ENCODE data around the gene AP1G1.

AP1G1 gene

DNA sequence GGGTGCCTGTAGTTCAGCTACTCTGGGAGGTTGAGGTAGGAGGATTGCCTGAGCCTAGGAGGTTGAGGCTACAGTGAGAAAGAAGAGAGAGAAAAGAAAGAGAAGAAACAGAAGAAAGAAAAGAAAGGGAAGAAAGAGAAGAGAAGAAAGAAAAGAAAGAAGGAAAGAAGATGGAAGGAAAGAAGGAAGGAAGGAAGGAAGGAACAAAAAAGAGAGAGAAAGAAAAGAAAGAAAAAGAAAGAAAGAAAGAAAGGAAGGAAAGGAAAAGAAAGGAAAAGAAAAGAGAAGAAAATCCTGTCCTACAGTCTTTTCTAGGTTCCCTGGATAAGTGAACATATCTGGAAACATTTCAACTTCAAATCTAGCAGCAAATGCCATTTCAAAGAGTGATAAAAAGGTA lies 54.5 kb downstream of the AP1G1 start:
- no peak for DNase-seq

DNA sequence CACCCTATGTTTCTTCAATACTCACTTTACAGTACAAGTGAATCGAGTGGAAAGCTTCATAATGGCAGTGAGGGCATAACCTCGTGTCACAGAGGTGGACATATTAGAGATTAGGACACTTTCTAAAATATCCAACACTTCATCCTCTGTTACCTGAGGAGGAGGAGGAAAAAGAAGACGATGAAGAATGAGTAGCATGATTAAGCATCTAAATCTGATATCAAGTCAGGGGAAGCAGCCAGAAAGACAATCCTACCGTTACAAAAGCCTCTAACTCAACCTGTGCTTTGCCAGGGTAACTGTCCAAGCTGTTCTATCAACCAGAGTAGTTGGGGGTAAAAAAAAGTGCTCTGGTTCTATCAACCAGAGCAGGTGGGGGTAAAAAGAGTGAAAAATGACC lies 60.4 kb downstream of the AP1G1 start:
- DNase-seq: no peak

DNA sequence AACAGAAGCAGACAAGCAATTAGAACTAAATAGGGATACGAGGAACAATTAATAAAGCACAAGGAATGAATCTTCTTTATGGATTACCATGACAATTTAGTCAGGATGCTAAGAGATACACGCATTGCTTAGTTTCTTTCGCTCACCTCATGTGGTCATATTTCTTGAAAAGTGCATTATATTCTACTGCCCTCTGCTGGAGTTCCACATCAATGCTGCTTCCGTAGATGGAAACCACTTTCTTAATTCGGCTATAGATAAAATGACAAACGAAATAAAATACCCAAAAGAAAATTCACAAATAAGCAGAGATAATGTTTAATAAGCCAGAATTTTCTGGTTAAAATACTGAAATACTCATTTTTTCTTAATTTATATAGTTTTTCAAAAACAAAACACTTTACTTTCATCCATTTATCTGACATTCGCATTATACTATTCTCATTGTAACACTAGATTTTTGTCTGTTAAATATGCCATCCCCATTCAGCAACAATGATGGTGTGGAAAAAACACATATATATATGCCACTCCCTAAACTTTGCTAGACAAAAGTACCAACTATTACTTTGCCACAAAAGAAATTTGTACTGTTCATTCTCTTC lies 62.1 kb downstream of the AP1G1 start:
- DNase-seq: peak; percentile 38

DNA sequence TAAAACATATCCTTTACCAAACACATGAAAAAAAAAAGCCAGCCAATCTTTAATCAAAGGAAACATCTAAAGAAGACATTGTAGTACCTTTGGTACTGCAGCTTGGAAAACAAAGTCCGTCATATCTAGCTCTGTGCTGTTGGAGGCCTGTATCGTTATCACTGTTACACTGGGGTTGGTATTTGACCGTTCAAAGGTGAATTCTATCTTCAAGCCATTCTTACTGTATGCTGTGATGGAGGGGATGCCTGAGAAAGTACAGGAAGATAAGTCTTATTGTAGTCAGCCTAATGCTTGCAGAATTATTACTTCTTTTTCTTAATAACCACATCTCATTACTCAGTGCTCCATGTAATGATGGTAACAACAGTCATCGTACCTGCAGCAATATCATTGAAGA lies 69.8 kb downstream of the AP1G1 start:
- no peak for DNase-seq

DNA sequence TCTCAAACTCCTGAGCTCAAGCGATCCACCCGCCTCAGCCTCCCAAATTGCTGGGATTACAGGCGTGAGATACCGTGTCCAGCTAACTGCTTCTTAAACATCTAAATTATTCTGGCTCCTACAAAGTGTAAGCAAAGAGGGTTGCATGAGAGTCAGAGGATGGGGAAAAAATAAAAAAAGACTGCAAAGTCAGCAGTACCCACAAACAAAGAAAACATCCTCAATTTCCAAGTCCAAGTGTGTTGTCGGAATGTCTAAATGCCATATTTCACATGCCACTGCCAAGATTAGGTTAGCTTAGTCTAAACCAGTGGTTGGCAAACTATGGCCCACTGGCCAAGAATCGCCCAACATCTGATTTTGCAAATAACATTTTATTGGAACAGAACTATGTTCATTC lies 71.1 kb downstream of the AP1G1 start:
- no peak for DNase-seq

DNA sequence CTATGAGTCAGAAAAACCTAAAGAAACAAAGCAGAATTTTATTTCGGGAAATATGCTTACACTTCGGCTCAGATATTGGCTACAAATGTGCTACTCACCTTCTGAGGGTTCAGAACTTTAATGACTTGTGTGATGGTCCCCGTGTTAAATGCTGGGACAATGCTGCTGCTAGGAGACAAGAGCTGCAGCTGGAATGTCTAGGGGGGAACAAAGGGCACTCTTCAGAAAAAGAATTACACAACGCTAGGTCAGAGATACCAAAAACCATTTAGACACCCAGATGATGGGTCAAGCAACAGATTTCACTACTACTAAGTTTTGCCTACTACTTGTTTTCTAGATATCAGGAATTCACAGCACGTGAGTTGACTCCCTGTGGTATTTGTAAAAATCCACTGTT lies 74.1 kb downstream of the AP1G1 start:
- DNase-seq: no peak

DNA sequence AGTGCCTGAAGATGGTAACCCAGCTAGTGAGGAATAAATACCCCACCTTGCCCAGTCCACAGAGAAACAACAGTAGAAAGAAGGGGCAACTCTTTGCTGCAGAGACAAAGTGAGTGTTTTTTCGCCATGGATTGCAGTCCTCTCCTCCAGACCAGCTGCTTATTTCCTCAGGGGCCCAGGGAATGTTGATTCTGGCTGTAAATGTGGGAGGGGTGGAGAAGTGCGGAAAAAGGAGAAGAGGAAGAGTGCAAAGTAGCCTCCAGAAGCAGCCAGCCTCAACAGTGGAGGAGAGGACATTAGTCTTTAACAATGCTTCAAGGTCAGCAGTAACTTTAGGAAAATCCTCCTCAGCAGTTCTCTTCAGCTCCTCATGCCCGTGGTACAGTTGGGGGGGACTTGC lies 76.0 kb downstream of the AP1G1 start:
- no peak for DNase-seq

DNA sequence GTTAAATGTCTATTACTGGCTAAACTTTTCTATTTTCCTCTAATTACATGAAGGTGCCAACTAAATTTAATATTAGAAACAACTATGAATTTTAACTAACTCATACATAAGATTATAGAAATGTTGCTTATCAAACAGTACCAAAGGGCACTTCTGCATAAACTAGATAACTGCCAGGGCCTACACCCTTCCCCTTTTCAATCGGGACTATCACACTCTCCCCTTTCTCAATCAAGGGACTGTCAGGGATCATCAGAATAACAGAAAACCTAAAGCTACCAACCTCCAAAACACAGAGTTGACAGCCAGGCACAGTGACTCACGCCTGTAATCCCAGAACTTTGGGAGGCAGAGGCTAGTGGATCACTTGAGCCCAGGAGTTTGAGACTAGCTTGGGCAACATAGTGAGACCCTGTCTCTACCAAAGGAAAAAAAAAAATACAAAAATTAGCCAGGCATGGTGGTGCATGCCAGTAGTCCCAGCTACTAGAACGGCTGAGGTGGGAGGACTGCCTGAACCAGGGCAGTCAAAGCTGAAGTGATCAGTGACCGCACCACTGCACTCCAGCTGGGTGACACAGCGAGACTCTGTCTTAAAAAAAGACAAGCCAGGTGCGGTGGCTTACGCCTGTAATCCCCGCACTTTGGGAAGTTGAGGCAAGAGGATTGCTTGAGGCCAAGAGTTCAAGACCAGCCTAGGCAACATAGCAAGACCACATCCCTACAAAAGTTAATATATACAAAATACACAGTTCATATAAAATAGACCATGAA lies 80.9 kb downstream of the AP1G1 start:
- peak; percentile 35 for DNase-seq

DNA sequence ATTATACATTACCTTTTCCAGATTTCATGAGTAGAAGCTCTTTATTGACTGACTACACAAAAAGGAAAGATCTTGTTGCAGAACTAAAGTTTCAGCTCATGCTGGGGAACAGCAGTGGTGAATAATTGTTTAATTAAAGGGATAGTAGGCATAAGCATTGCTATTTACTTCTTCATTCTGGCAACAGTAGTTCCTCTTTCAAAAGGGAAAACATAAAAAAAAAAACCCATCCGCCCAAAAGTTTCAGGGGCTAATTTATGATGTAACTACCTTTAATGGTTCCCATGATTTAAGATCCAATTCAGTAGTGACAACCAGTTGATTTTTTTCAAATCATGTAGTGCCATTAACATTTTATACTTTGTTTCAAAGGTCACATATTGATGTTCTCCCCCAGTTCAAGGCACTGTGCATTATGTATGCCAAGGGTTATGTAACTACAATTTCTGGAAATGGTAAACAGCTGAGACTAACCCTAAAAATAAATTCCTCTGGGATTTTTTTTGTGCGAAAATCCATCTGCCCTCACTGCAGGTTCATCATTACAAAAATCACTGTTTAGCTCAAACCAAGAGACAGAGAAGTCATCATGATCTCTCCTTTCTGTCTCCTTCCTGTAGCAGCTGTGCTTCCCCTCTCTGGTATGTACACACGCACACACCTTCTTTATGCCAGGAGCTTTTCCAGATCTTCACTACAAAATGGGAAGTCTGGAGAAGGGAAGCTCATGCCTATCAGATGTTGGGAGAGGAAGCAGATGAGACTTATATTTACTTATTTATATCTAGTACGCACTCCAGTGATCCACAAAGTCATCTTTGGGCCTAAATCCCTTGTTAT lies 81.9 kb downstream of the AP1G1 start:
- DNase-seq: peak; percentile 77

DNA sequence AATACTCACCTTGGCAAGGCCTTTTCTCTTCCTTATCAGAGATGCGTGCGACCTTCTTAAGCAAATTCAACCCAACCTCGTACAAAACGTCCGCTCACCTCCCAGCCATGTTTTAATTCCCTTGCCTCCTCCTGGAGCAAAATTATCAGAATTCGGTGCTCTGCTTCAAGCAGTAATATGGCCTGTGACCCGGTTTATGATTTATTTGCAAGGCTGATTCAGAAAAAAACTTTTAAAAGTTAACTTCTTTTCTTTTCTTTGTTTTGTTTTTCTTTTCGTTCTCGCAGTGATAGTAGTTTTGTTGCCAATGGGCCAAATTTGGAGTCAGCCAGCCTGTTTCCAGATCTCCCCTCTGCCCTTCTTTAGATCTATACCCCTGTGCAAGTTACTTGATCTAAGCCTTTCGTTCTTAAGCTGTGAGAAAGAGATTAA lies 84.3 kb downstream of the AP1G1 start, which contains the start of gene PHLPP2:
PHLPP2 (minus strand) TSS at position 382 of the 432 bp plus-strand sequence. CDS start 9,906 bp downstream, outside the sequence.
- DNase-seq: no peak

DNA sequence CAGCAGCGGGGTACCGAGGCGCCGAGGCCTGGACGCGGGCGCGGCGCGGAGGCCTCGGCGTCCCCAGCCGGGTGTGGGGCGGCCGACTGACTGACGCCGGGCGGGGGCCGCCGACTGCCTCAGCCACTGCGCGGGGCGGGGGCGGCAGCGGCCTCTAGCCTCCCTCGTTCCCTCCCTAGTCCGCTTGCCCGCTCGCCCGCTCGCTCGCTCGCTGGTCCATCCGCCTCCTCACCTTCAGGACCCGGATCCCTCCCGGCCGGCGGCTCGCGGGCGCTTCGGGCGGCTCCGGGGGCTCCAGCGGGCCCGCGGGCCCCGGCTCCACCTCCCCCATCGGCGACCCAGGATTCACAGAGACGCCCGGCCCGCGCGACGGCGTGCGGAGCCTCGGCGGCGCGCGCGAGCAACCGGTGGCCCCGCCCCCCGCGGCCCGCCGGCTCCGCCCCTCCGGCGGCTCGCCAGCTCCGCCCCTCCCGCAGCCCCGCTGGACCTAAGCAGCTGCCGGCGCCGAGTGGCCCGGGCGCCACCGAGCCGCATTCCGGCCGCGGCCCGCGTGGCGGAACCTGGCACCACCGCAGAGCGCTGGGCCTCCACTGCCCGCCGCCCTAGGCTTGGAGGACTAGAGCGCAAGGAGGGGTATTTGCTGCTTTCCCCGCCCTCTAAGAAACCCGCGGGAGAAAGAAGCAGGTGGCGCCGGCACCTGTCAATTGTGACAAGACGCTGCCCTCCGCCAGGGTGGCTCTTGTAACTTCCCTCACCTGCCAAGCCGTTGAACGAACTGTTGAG lies 84.9 kb downstream of the AP1G1 start:
- peak; percentile 72 for DNase-seq

DNA sequence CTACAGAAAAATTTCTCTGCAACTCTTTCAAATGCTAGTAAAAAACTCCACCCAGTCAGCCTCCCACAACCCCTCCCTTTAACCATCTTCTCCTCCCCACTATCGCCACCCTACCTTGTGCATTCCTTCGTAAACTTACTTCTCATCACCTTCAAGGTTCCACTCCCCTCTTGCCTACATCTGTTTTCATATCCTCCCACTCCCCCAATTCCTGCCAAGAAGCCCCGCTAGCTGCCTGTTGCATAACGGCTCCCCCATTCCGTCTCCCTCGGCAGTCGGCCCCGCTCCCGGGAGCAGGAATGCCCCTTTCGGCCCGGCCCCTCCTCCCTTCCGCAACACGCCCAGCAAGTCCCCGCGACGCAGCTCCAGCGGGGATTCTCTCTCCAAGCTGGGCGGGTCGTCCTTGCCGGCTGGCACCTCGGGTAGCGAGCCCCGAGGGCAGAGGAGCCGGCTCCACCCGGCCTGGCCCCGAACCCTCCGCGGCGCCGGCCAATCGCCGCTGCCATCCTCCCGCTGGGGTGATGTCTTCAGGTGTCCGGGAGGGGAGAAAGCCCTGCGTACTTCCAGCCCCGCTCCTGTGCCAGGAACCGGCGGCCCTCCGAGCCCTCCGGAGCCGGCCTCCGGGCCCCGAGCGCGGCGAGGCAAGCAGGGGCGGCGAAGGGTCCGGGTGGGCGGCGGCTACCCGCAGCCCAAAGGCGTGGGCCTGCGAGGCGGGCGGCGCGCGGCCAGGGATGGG lies 85.7 kb downstream of the AP1G1 start:
- peak; percentile 44 for DNase-seq

DNA sequence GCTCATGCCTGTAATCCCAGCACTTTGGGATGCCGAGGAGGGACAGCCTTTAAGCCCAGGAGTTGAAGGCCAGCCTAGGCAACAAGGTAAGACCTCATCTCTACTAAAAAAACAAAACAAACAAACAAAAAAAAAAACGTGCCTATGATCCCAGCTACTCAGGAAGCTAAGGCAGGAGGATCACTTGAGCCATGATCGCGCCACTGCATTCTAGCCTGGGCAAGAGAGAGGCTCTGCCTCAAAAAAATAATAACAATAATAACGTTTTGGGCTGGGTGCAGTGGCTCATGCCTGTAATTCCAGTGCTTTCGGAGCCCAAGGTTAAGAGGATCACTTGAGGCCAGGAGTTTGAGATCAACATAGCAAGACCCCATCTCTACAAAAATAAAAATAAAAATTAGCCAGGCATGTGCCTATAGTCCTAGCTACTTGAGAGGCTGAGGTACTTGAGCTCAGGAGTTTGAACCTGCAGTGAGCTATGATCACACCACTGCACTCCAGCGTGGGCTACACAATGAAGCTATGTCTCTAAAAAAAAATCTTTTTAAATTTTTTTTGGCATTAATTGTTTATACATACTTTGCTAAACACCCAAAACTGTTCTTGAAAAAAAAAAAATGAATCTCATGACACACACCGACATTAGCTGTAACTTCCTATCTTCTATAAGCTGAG lies 87.4 kb downstream of the AP1G1 start:
- DNase-seq: no peak

DNA sequence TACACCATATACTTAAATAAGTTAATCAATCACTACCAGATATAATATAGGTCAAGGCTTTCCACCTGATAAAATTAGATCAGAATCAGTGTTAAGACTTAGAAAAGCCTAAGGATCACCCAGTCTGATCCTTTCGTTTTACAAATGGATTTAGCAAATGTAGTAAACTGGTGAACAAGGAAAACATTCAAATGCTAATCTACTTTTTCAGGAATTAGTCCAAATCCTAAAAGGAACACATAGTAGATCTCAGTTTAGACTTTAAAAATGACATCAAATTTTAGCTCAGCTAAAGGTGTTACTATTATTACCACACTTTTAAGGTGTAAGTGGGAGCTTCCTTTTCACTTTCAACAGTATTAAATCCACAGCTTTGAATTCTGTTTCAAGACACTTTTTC lies 96.1 kb downstream of the AP1G1 start:
- DNase-seq: no peak

DNA sequence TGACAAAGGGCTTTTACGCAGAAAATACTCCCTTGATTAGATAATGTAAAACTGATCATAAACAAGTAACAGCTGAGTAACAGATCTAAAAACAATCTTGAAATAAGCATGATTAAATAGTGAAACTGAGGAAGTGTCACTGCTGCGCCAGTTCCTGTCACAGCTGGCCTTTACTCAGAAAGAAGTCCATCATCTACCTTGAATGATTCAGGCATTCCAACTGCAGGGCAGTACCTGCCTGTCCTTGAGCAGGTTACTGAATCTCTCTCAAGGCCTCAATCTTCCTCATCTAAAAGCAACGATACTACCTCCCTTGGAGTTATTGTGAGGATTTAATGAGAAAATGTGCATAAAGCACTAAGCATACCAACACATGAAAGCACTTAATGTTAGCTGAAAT lies 96.8 kb downstream of the AP1G1 start:
- no peak for DNase-seq

DNA sequence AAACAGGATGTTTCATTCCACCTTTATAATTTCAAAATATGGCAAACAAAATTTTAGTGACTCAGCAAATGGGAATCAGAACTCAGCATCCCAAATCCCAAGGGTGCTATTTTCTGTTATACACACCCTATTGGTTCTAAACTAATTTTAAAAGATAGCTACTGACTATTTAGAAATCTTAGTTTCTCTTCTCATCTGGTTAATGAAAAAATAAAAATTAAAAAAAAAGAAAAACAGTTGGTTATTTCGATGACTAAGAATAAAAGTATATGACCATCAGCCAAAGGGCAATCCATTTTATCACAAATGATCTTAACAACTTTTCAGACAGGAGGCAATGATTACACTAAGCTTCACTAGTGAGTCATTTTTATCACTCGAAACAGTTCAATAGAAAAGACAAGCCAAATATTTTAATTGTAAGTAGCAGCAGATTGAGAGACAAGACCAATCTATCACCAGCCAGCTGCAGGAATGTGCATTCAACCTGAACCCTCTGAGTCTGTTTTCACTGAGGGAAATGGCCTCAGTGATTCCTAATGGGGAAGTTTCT lies 99.3 kb downstream of the AP1G1 start:
- no peak for DNase-seq

DNA sequence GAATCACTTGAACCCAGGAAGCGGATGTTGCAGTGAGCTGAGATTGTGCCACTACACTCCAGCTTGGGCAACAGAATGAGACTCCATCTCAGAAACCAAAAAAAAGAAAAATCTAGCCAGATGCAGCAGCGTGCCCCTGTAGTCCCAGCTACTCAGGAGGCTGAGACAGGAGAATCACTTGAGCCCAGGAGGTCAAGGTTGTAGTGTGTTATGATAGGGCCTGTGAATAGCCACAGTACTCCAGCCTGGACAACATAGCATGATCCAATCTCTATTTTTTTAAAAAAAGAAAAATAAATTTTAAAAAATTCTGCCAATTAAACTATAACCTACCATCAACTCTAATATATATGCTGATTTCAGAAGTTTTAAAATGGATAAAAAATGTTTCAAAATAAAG lies 99.9 kb downstream of the AP1G1 start:
- no peak for DNase-seq

DNA sequence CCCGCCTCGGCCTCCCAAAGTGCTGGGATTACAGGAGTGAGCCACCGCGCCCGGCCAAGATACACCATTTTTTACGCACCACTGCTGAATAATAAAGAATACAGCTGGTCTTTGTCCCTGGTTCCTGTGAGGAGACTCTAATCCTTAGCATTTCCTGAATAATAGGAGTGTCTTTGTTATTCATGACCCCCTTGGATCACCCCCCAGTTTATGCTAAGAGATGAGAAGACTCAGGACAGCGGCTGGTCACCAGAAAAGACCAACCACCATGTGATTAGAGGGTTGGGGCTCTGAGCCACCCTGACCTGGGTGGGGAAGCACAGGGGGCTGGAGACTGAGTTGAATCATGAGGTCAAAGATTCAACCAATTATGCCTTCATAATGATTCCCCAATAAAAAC lies 101.4 kb downstream of the AP1G1 start:
- no peak for DNase-seq

DNA sequence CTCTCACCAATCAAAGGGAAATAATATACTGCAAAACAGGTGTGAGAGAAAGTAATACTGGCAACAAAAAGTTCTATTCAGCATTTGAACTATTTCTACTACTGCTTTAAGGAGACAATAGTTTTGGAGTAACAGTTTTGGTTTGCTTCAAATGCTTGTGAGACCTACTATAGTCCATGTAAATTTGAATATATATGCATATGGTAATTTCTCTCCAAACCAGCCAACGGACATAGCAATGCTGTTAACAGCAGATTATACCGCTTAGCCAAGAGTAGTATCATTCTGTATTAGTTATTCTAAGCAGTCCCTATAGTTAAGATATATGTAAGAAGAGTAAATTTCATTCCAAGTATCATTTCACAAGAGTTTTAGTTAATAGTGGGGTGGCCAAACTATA lies 102.6 kb downstream of the AP1G1 start:
- DNase-seq: no peak

DNA sequence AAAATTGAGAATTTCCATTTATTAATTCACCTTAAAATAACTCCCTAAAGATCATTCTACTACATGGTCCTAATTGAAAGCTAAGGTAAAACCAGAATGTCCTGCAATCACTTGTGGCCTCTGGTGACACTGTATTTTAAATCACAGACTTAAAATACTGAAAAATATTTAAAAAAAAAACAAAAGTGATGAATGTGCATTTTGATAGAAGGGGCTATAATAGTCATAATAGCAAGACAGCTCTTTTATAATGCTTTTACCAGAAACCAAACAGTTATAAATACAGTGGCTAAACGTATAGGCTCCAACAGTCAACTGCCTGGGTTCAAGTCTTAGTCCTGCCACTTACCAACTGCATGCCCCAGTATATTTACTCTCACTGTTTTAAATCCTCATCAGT lies 105.3 kb downstream of the AP1G1 start:
- DNase-seq: no peak

DNA sequence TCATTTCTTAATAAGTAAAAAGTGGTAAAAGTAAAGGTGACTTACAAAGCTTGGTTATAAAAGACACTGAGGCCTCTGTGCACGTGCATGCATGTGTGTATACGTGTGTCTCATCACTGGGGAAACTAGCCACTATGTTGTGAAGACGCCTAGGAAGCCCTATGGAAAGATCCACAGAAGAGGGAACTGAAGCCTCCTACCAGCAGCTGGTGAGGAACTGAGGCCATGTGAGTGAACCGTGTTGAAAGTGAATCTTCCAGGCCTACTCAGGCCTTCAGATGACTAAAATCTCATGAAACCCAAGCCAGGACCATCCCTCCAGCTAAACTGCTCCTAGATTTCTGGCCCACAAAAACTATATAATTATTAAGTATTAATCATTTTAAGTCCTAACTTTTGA lies 107.8 kb downstream of the AP1G1 start:
- peak; percentile 84 for DNase-seq

Data from inflammatory macrophage treated with lipopolysaccharide for 4 hours (primary cell).